ENCODE measurements around the gene UQCRC1.

The UQCRC1 gene

GRCh38 chr3:48609088-48610005, at the start of gene UQCRC1:
Gene UQCRC1 (minus strand): TSS chr3:48609646. CDS start chr3:48609620, 26 bp downstream.
- DNase-seq = peak; percentile 78 to 96 (median 90)
- intact Hi-C loops (cut with DNase I) = no loop called here

DNA sequence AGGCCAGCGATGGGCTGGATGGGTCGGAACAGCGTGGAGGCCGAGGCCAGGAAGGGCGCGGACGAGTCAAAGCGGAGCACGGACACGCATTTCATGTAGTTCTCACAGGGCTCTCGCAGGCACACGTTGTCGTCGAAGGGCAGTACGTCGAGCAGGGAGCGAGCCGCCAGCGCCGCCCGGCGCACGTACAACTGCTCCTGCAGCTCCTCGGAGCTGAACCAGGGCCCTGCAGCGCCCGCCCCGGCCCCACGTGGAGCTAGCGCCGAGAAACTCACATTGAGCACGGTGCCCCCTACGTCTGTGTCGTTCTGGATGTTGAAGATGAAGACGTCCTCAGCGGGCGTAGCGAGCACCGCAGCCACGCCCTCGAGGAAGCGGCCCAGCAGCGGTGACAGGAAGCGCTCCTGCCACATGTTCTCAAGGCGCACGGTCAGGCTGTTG, 47.4 kb upstream of the UQCRC1 start:
- DNase-seq = no peak
- intact Hi-C loops (cut with DNase I) = no loop called here

GRCh38 chr3:48656061-48656840, 46.8 kb upstream of the UQCRC1 start:
- DNase-seq = peak in 41 of 42 donors; percentile 19 to 76 (median 50)
- intact Hi-C loops (cut with DNase I) = no loop called here

GRCh38 chr3:48655606-48656005, 46.2 kb upstream of the UQCRC1 start:
- DNase-seq = peak in 1 of 42 donors; percentile 9
- intact Hi-C loops (cut with DNase I) = no loop called here

- intact Hi-C loops (cut with DNase I) = no loop called here
- no peak for DNase-seq
Measured at GRCh38 chr3:48655063-48655462, 45.6 kb upstream of the UQCRC1 start.

GRCh38 chr3:48652923-48653715, 43.7 kb upstream of the UQCRC1 start:
- no peak for DNase-seq
- intact Hi-C loops (cut with DNase I) = no loop called here

GRCh38 chr3:48651771-48652170, 42.3 kb upstream of the UQCRC1 start:
- no peak for DNase-seq
- intact Hi-C loops (cut with DNase I) = no loop called here

DNA sequence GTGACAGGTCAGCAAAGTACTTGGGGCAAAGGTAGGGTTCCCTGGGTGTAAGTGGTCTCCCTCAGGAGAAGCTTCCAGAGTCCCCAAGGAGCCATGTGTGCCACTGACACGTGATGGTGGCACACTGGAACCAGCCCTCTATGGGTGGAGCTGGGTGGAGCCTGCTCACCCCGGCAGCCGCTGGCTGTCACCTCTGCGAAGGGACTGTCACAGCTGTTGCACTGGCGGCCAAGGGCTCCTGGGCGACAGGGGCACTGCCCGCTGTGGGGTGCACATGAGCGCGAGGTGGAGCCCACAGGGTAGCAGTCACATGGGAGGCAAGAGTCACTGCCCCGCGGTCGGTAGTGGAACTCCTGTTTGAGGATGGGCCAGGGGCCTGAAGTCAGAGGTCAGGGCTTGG, 41.3 kb upstream of the UQCRC1 start:
- no peak for DNase-seq
- intact Hi-C loops (cut with DNase I) = no loop called here

DNA sequence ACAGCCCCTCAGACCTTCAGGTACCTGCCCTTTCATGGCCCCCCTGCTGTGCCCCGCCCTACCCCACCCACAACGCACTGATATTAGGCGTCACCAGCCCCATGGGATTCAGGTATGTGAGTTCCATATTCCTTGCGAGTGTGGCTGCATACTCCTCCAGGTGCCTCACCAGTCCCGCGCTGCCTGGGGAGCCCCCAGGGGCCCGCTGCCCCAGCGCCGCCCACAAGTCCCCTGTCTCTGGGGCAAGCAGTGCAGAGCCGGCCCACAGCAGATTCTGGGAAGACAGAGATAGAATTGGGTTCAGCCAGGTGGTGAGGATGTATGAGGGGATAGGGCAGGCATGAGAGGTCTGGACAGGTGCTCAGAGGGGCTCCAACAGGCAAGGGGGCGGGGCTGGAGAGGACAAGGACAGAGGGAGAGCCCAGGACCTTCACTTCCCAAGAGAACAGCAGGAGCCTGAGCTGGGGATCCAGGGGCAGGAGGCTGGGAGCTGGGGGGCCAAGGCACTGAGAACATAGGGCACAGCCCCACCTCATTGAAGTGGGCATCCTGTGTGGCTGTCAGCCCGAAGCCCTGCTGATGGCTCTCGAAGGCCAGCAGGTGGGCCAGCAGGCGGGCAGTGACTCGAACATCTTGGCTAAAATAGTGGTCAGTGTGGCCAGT, 38.9 kb upstream of the UQCRC1 start:
- no peak for DNase-seq
- intact Hi-C loops (cut with DNase I) = no loop called here

DNA sequence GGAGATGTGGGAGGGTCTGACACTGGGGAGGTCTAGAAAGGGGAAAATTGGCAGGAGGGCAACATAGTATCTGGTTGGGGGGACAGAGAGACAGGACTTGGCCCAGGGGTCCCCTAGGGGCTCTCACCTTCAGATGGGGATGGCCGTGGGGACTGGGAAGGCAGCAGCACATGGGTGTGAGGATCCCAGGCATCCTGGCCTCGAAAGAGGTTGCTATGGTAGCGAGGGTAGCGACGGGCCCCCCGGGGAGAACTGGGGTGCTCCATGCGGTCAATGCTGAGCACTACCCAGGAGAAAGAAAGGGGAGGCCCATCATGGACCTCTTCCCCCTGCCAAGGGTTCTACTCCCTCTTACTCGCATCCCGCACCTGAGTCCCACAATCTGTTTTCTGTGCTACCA, 38.3 kb upstream of the UQCRC1 start:
- no peak for DNase-seq
- intact Hi-C loops (cut with DNase I) = no loop called here

- intact Hi-C loops (cut with DNase I) = no loop called here
- no peak for DNase-seq
Measured at GRCh38 chr3:48644898-48645760, 35.7 kb upstream of the UQCRC1 start.

GRCh38 chr3:48642605-48643004, 33.2 kb upstream of the UQCRC1 start:
- intact Hi-C loops (cut with DNase I) = no loop called here
- DNase-seq = no peak

- no peak for DNase-seq
- intact Hi-C loops (cut with DNase I) = no loop called here
Measured at GRCh38 chr3:48641396-48641795, 31.9 kb upstream of the UQCRC1 start.

- intact Hi-C loops (cut with DNase I) = no loop called here
- DNase-seq = no peak
Measured at GRCh38 chr3:48639944-48640606, 30.6 kb upstream of the UQCRC1 start.

DNA sequence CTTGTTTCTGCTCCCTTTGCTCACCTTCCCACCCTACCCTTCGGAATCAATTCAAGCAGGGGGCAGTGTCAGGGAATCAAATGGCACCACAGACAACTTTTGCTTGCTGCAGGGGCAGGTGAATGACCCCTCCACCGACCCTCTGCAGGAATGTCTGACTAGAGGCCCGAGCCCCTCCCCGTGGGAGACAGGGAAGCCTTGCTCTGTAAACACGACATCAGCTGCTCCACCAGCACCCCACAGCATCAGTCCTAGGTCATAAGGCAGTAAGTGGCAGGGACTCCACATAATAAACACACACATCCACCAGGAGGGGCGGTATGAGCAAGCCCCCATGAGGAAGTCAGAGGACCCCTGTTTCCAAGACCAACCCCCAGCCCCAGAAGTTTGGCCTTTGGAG, 27.9 kb upstream of the UQCRC1 start:
- DNase-seq = no peak
- intact Hi-C loops (cut with DNase I) = no loop called here

DNA sequence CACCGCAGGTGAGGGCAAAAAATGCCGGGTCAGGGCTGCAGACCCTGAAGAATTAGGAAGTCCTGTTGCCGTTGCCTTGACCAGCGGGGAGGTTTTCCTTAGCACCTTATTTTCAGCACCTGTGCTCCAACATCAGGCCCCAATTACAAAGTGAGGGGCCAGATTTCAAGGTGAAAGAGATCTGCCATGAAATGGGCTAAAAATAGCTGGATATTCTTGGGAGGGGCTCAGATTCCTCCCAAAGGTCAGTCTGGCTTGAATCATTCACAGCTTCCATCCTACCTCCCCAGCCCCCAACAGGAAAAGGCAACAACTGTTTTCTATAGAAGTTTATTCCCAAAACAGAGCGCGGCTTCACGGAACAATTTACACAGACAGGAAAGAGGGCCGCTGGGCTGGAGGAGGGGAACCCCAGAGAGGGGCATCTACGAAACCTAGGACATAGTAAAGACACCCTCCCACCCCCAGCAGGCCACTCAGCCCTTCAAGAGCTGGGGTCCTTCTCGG, 26.8 kb upstream of the UQCRC1 start:
- intact Hi-C loops (cut with DNase I) = no loop called here
- DNase-seq = no peak
